Measurements from ENCODE around the gene PRRG1.

Gene PRRG1

DNA sequence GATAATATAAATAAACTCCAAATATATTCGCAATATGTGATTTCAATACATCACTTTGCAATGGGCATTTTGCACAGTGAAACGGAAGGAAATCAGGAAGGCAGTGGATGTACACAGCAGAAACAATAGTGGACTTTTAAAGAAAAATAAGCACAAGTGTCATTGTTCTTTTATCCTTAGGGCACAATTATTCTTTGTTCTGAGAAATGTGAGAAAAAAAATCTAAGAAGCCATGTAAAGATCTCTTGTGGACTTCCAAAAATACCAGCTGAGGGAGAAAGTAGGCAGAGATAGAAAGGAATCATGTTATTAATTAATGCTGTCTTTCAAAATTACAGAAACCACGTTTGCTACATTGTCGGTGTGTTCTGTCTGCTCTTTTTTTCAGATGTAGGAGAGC is 17.6 kb upstream of the PRRG1 start:
- Histone ChIP-seq H3K9me2 (replicated peaks; ENCODE audit: low read depth, low read length) (no peaks in the 10 kb centered on the region), H3K79me2 (ENCODE audit: insufficient read depth, low read length) (no peaks in the 10 kb centered on the region), H3F3A (ENCODE audit: low read depth) (no peaks in the 10 kb centered on the region), H3K4me2 (ENCODE audit: low read depth, low read length, poor library complexity, severe bottlenecking) (no peak overlapping the region), H3K9ac (ENCODE audit: low read depth, low read length, poor library complexity, severe bottlenecking) (no peak overlapping the region), H3K9me3 (ENCODE audit: insufficient read depth, low read depth, low read length) (no peaks in the 10 kb centered on the region), H2AFZ (ENCODE audit: low read length) (no peak overlapping the region), H3K27me3 (ENCODE audit: insufficient read depth, low read length, poor library complexity, severe bottlenecking) (no peaks in the 10 kb centered on the region), H3K4me1 (ENCODE audit: insufficient read depth, low read length, poor library complexity, severe bottlenecking) (no peaks in the 10 kb centered on the region), H3K36me3 (ENCODE audit: insufficient read depth, low read length) (no peaks in the 10 kb centered on the region), H4K20me1 (ENCODE audit: insufficient read depth, low read length, poor library complexity, severe bottlenecking) (no peaks in the 10 kb centered on the region), H3K4me3 (ENCODE audit: low read length, poor library complexity, severe bottlenecking) (no peak overlapping the region)
- TF ChIP-seq, protein P1, sequence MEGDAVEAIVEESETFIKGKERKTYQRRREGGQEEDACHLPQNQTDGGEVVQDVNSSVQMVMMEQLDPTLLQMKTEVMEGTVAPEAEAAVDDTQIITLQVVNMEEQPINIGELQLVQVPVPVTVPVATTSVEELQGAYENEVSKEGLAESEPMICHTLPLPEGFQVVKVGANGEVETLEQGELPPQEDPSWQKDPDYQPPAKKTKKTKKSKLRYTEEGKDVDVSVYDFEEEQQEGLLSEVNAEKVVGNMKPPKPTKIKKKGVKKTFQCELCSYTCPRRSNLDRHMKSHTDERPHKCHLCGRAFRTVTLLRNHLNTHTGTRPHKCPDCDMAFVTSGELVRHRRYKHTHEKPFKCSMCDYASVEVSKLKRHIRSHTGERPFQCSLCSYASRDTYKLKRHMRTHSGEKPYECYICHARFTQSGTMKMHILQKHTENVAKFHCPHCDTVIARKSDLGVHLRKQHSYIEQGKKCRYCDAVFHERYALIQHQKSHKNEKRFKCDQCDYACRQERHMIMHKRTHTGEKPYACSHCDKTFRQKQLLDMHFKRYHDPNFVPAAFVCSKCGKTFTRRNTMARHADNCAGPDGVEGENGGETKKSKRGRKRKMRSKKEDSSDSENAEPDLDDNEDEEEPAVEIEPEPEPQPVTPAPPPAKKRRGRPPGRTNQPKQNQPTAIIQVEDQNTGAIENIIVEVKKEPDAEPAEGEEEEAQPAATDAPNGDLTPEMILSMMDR (conservative IDR thresholded peaks at IDR 0.05; ENCODE audit: low read length), result no peak

DNA sequence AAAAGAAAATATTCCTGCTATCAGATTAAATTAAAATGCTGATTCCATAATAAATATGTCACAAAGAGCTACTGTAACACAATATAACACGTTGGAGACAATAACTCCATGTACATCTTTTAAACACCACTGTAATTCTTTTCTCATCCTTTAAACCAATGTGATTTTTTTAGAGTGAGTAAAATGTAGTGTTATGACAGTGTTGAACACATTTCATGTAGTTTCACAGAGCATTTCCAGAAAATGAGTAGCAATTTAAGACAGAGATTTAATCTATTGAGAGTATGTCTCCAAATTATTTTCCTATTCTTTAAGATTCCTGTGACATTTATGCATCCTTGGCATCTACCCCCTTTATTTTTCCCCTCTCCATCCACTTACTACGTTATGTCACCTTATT is 17.1 kb upstream of the PRRG1 start:
- H3K79me2 ChIP-seq (ENCODE audit: insufficient read depth, low read length), result no peaks in the 10 kb centered on the region

DNA sequence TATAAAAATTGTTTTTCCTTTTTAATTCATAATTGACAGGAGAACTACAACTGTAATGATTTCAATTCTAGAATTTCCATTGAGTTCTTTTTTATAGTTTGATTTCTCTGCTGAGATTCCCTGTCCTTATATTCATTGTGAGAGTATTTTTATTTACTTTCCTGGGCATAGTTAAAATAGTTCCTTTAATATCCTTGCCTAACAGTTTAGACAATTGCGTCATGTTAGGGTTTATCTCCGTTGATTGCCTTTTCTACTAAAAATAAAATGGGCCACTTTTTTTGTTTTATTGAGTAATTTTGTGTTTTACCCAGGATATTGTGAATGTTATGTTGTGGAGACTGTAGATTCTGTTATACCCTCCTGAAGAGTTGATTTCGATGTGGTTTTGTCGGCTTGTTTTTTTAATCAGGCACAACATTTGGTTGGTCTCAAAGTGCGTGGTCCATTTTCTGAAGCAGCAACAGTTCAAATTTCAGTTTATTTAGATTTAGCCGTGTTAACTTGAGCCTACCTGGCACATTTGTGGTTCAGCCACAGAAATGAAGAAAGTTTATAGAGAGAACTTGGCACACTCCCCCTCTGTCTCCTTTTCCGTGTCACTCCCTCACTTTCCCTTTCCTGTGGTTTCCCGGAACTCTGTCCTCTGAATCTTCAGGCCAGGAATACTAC is 16.0 kb upstream of the PRRG1 start:
- no peaks in the 10 kb centered on the region for H3K36me3 ChIP-seq (ENCODE audit: insufficient read depth, low read length)
- no peak overlapping the region for H3K4me3 ChIP-seq (ENCODE audit: low read length, poor library complexity, severe bottlenecking)
- H3K9me2 ChIP-seq (replicated peaks; ENCODE audit: low read depth, low read length), result no peaks in the 10 kb centered on the region
- H3K4me2 ChIP-seq (ENCODE audit: low read depth, low read length, poor library complexity, severe bottlenecking), result no peak overlapping the region
- H4K20me1 ChIP-seq (ENCODE audit: insufficient read depth, low read length, poor library complexity, severe bottlenecking), result no peaks in the 10 kb centered on the region
- H3K27me3 ChIP-seq (ENCODE audit: insufficient read depth, low read length, poor library complexity, severe bottlenecking), result no peaks in the 10 kb centered on the region
- no peaks in the 10 kb centered on the region for H3K4me1 ChIP-seq (ENCODE audit: insufficient read depth, low read length, poor library complexity, severe bottlenecking)
- no peaks in the 10 kb centered on the region for H3F3A ChIP-seq (ENCODE audit: low read depth)
- no peaks in the 10 kb centered on the region for H3K9me3 ChIP-seq (ENCODE audit: insufficient read depth, low read depth, low read length)
- H3K79me2 ChIP-seq (ENCODE audit: insufficient read depth, low read length), result no peaks in the 10 kb centered on the region
- no peak overlapping the region for H3K9ac ChIP-seq (ENCODE audit: low read depth, low read length, poor library complexity, severe bottlenecking)
- H2AFZ ChIP-seq (ENCODE audit: low read length), result no peak overlapping the region
- TF ChIP-seq, protein P1 (conservative IDR thresholded peaks at IDR 0.05; ENCODE audit: low read length), result no peak
- no peak for TF ChIP-seq EZH2phosphoT487 (IDR thresholded peaks at IDR 0.05; ENCODE audit: borderline replicate concordance)

More for the DNA sequence above, 17.1 kb upstream of the PRRG1 start:
- H3K9ac ChIP-seq (ENCODE audit: low read depth, low read length, poor library complexity, severe bottlenecking), result no peak overlapping the region
- H2AFZ ChIP-seq (ENCODE audit: low read length), result no peak overlapping the region
- no peaks in the 10 kb centered on the region for H4K20me1 ChIP-seq (ENCODE audit: insufficient read depth, low read length, poor library complexity, severe bottlenecking)
- no peaks in the 10 kb centered on the region for H3K4me1 ChIP-seq (ENCODE audit: insufficient read depth, low read length, poor library complexity, severe bottlenecking)
- no peak overlapping the region for H3K4me2 ChIP-seq (ENCODE audit: low read depth, low read length, poor library complexity, severe bottlenecking)
- no peaks in the 10 kb centered on the region for H3K27me3 ChIP-seq (ENCODE audit: insufficient read depth, low read length, poor library complexity, severe bottlenecking)
- no peaks in the 10 kb centered on the region for H3K9me3 ChIP-seq (ENCODE audit: insufficient read depth, low read depth, low read length)
- H3K9me2 ChIP-seq (replicated peaks; ENCODE audit: low read depth, low read length), result no peaks in the 10 kb centered on the region
- no peaks in the 10 kb centered on the region for H3K36me3 ChIP-seq (ENCODE audit: insufficient read depth, low read length)
- H3K4me3 ChIP-seq (ENCODE audit: low read length, poor library complexity, severe bottlenecking), result no peak overlapping the region
- TF ChIP-seq EZH2phosphoT487 (IDR thresholded peaks at IDR 0.05; ENCODE audit: borderline replicate concordance), result no peak
- TF ChIP-seq, protein P1 (conservative IDR thresholded peaks at IDR 0.05; ENCODE audit: low read length), result no peak
- no peaks in the 10 kb centered on the region for H3F3A ChIP-seq (ENCODE audit: low read depth)

All from Loucy (cell line).